PC-9 (cell line): ENCODE data around the gene PPP2R3A. TPM values are rescaled to one million over a fixed set of nuclear protein-coding genes. Genes with fewer than 3 reads are reported as not detected.

ENCODE experiments used
- BruUV-seq: library from RNA; stranded (reverse); fragments of 400-500 nt; replicated peaks from 2 replicates; lab custom pipeline; 2021; lab: Mats Ljungman, UMichigan
- CTCF ChIA-PET: fragments of 300-600 bp; sonication (Branson Sonifier 250); formaldehyde crosslinking; loops from one replicate; lab custom pipeline; 2022; ENCODE audit warnings: antibody characterized with exemption; lab: Charles Lee
- POLR2A ChIA-PET: fragments of 300-600 bp; sonication (Branson Sonifier 250); formaldehyde crosslinking; loops from one replicate; lab custom pipeline; 2022; ENCODE audit warnings: antibody characterized with exemption; ENCODE audit not compliant: unreplicated experiment; lab: Charles Lee
- DNase-seq, 2 experiments: peaks; one replicate each; pipeline versions ENCODE4 v3.0.0 to v3.0.0-alpha.2; 2015 to 2022; ENCODE audit warnings: mixed read lengths in 1 of 2
- H2AFZ ChIP-seq: fragments of 200-600 bp; sonication (generic); 2 replicates; pipeline ENCODE4 v1.8.1; 2017; ENCODE audit warnings: antibody characterized with exemption
- H3F3A ChIP-seq: fragments of 200-600 bp; sonication (generic); 2 replicates; pipeline ENCODE4 v1.8.1; 2017; ENCODE audit warnings: antibody characterized with exemption, mild to moderate bottlenecking, low read depth; ENCODE audit not compliant: insufficient read depth
- H3K27ac ChIP-seq: fragments of 200-600 bp; sonication (generic); 2 replicates; pipeline ENCODE4 v1.6.1; 2016; ENCODE audit warnings: mixed run types
- H3K27me3 ChIP-seq: fragments of 200-600 bp; sonication (generic); 2 replicates; pipeline ENCODE4 v1.6.1; 2016; ENCODE audit warnings: low read depth, mixed run types; ENCODE audit not compliant: insufficient read depth
- H3K36me3 ChIP-seq: fragments of 200-600 bp; sonication (generic); 2 replicates; pipeline ENCODE4 v1.6.1; 2016; ENCODE audit warnings: low read depth, mixed run types
- H3K4me1 ChIP-seq: fragments of 200-600 bp; sonication (generic); replicated peaks from 2 replicates; pipeline ENCODE4 v1.6.1; 2016; ENCODE audit warnings: mixed run types; ENCODE audit not compliant: insufficient read depth
- H3K4me2 ChIP-seq: fragments of 200-600 bp; sonication (generic); 2 replicates; pipeline ENCODE4 v1.6.1; 2017; ENCODE audit warnings: mixed run types
- H3K4me3 ChIP-seq: fragments of 200-600 bp; sonication (generic); 2 replicates; pipeline ENCODE4 v1.6.1; 2016; ENCODE audit warnings: mixed run types
- H3K79me2 ChIP-seq: fragments of 200-600 bp; sonication (generic); 2 replicates; pipeline ENCODE4 v1.6.1; 2017; ENCODE audit warnings: low read depth, mixed run types
- H3K9me2 ChIP-seq: fragments of 200-600 bp; sonication (generic); 2 replicates; pipeline ENCODE4 v1.8.1; 2017; ENCODE audit warnings: mild to moderate bottlenecking; ENCODE audit not compliant: insufficient read depth
- H3K9me3 ChIP-seq: fragments of 200-600 bp; sonication (generic); 2 replicates; pipeline ENCODE4 v1.8.1; 2016; ENCODE audit warnings: low read depth; ENCODE audit not compliant: insufficient read depth
- H4K20me1 ChIP-seq: fragments of 200-600 bp; sonication (generic); 2 replicates; pipeline ENCODE4 v1.8.1; 2017; ENCODE audit not compliant: insufficient read depth
- EZH2 ChIP-seq: fragments of 200-600 bp; sonication (generic); IDR thresholded peaks from 2 replicates; pipeline ENCODE4 v1.8.0; 2017; ENCODE audit warnings: antibody characterized with exemption, low read depth
- intact Hi-C: fragments of 100-400 bp; cut with micrococcal nuclease; formaldehyde crosslinking; loops from one replicate; pipeline ENCODE4 v1.10.0; 2022; ENCODE audit not compliant: unreplicated experiment
- total RNA-seq: library from RNA; stranded (reverse); gene quantifications from 2 replicates; pipeline ENCODE4 v1.2.3, GENCODE V29; 2021
- TF ChIP-seq, protein P1 (sequence below): fragments of 200-600 bp; sonication (generic); conservative IDR thresholded peaks from 2 replicates; pipeline ENCODE4 v1.6.1; 2017; ENCODE audit warnings: mixed run types, antibody characterized with exemption, mild to moderate bottlenecking, moderate library complexity

Gene PPP2R3A
- total RNA-seq, 1 experiment from 2014 or later, result 42.6 TPM

DNA sequence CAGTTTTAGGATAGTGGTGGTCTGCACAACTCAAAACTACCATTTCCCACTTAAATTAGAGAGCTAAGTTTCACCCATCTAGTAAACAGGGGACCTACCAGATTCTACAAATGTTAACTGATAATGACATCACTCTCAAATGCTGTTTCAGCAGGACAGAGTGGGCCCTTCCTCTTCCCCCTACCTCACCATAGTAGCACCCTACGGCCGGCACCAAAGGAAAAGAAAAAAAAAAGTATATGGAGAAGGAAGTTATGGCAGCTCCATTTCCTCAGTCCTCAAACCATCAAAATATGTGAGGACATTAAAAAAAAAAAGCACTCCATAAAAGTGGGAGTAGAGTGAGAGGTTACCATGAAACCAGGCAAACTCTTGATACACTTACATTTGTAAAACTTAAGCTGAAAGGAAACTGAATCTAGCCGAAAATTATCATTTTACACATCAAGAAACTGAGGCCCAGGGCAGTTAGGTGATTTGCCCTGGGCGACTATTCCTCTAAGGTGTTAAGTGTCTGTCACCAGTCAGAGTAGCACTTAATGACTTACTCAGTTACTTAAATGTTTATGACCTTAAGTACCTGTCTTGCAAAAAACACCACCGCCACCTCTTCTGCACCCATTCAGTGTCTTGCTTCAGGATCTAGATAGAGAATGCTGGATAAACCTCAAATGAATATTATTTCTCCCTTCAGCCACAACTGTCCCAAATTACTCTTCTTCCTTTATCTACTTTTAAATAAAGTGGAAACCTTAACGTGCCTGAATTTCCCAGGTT, 227.9 kb downstream of the PPP2R3A start:
- no peak for DNase-seq
- 0 out of 2 replicates have a peak, but pooled peaks cover 5% of the 10 kb centered on the region for H3K9me3 ChIP-seq
- no peaks in the 10 kb centered on the region for H3K27me3 ChIP-seq
- peak overlapping the region; percentile 84 for H3K4me3 ChIP-seq
- no peak overlapping the region for H2AFZ ChIP-seq
- 0 out of 2 replicates have a peak, but pooled peaks cover 4% of the 10 kb centered on the region for H3K36me3 ChIP-seq
- POLR2A ChIA-PET, result interaction anchor here (0.6 kb wide), 1 partner anchor 546 kb away, joined by 3 read pairs; no protein-coding TSS in a partner anchor
- TF ChIP-seq, protein P1, sequence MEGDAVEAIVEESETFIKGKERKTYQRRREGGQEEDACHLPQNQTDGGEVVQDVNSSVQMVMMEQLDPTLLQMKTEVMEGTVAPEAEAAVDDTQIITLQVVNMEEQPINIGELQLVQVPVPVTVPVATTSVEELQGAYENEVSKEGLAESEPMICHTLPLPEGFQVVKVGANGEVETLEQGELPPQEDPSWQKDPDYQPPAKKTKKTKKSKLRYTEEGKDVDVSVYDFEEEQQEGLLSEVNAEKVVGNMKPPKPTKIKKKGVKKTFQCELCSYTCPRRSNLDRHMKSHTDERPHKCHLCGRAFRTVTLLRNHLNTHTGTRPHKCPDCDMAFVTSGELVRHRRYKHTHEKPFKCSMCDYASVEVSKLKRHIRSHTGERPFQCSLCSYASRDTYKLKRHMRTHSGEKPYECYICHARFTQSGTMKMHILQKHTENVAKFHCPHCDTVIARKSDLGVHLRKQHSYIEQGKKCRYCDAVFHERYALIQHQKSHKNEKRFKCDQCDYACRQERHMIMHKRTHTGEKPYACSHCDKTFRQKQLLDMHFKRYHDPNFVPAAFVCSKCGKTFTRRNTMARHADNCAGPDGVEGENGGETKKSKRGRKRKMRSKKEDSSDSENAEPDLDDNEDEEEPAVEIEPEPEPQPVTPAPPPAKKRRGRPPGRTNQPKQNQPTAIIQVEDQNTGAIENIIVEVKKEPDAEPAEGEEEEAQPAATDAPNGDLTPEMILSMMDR, result no peak
- TF ChIP-seq EZH2, result no peak
- peak overlapping the region; percentile 97 for H3K4me2 ChIP-seq
- H4K20me1 ChIP-seq, result peaks cover 67% of the 10 kb centered on the region
- H3K27ac ChIP-seq, result no peak overlapping the region
- intact Hi-C loops, result loop anchor here (10.0 kb wide), 2 partner anchors 289 to 431 kb away; no protein-coding TSS in a partner anchor
- BruUV-seq, result no TSS peak
- CTCF ChIA-PET, result no interaction called here
- peaks cover 78% of the 10 kb centered on the region for H3K79me2 ChIP-seq
- H3K4me1 ChIP-seq, result peaks cover 45% of the 10 kb centered on the region
- no peaks in the 10 kb centered on the region for H3K9me2 ChIP-seq
- H3F3A ChIP-seq, result peaks cover 16% of the 10 kb centered on the region

DNA sequence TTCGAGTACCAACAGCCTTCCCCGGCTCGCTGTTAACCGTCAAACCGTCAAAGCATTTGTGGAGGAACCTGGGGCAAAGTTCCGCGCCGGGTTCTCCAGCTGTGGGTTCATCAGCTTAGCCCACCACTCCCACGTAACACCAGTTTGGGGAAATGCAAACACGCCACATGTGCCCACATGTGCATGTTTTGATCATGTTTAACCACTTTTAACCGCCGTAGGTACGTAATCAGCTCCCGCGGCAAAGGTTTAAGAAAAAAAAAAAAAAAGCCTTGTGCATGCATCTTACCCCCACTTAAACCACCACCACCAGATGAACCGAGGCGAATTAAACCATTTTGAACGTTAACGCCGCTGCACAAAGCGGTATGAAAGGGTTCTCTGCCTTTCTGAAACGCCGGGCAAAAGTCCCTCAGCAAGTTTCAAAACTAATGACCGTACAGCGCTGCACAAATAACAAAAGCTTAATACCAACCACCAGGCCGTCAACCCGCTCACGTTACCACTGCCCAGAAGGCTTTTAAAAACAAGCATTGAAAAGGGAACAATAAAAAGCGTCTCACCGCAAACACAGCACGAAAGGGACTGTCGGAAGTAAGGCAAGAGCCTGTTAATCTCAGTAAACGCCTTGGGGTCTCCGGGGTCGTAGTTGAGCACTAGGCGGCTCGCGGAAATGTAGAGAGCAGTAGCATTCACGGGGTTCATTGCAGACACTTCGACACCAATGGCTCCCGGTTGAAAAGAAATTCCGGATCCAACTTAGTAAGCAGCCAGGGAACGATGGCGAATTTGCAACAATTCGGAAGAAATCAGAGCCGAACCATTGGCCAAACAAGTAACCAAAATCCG, 229.1 kb downstream of the PPP2R3A start:
- Histone ChIP-seq H3K9me2 (no peaks in the 10 kb centered on the region), H3K4me3 (peak overlapping the region; percentile 84), H3K36me3 (0 out of 2 replicates have a peak, but pooled peaks cover 4% of the 10 kb centered on the region), H3K4me2 (peak overlapping the region; percentile 97), H3F3A (peaks cover 16% of the 10 kb centered on the region), H3K9me3 (0 out of 2 replicates have a peak, but pooled peaks cover 6% of the 10 kb centered on the region), H2AFZ (peak overlapping the region; percentile 53; the same call in 1 of the 2 replicates), H3K4me1 (peaks cover 44% of the 10 kb centered on the region), H4K20me1 (peaks cover 56% of the 10 kb centered on the region), H3K79me2 (peaks cover 68% of the 10 kb centered on the region), H3K27me3 (no peaks in the 10 kb centered on the region), H3K27ac (peak overlapping the region; percentile 95)
- ChIA-PET POLR2A (interaction anchor here (0.5 to 0.7 kb wide), 2 partner anchors 64 to 666 kb away, joined by 3 to 6 read pairs; no protein-coding TSS in a partner anchor), CTCF (interaction anchor here (0.7 to 0.9 kb wide), 3 partner anchors 51 to 819 kb away, joined by 3 to 4 read pairs (median 3); no protein-coding TSS in a partner anchor)
- no peak for DNase-seq
- TSS peak; percentile 25 for BruUV-seq
- no peak for TF ChIP-seq EZH2
- TF ChIP-seq, protein P1, result no peak
- intact Hi-C loops, result loop anchor here (5.0 to 10.0 kb wide), 4 partner anchors 42 to 430 kb away; no protein-coding TSS in a partner anchor
